GM19438 (cell line): ENCODE results near the gene SLC24A3.

Source experiments
- ATAC-seq: cut with Tn5 transposase; IDR thresholded peaks from one replicate; pipeline ENCODE4 v1.9.1; 2021; ENCODE audit warnings: low read depth; ENCODE audit not compliant: unreplicated experiment

The SLC24A3 gene

GRCh38 chr20:19449051-19449450 is 236.6 kb downstream of the SLC24A3 start:
- ATAC-seq, result no peak

- no peak for ATAC-seq
These were observed 238.9 kb downstream of the SLC24A3 start for GRCh38 chr20:19451231-19451922.

- ATAC-seq, result no peak
These were observed 239.5 kb downstream of the SLC24A3 start for GRCh38 chr20:19451923-19452295.

GRCh38 chr20:19453410-19453809 is 241.0 kb downstream of the SLC24A3 start:
- ATAC-seq, result no peak

GRCh38 chr20:19453862-19454261 is 241.4 kb downstream of the SLC24A3 start:
- ATAC-seq, result no peak

- ATAC-seq, result no peak
These were observed 244.4 kb downstream of the SLC24A3 start for GRCh38 chr20:19456595-19457395.

GRCh38 chr20:19457611-19458010 is 245.2 kb downstream of the SLC24A3 start:
- ATAC-seq, result no peak

- ATAC-seq, result no peak
These were observed 247.9 kb downstream of the SLC24A3 start for GRCh38 chr20:19460386-19460785.

GRCh38 chr20:19462491-19462890 is 250.0 kb downstream of the SLC24A3 start:
- ATAC-seq, result no peak

GRCh38 chr20:19463597-19463996 is 251.2 kb downstream of the SLC24A3 start:
- no peak for ATAC-seq

GRCh38 chr20:19465536-19465935 is 253.1 kb downstream of the SLC24A3 start:
- ATAC-seq, result no peak

- no peak for ATAC-seq
These were observed 253.9 kb downstream of the SLC24A3 start for GRCh38 chr20:19466206-19466928.

- ATAC-seq, result no peak
These were observed 260.9 kb downstream of the SLC24A3 start for GRCh38 chr20:19473216-19473921.

GRCh38 chr20:19473922-19474286 is 261.5 kb downstream of the SLC24A3 start:
- ATAC-seq, result no peak

- ATAC-seq, result no peak
These were observed 266.0 kb downstream of the SLC24A3 start for GRCh38 chr20:19478320-19478895.

- ATAC-seq, result no peak
These were observed 270.3 kb downstream of the SLC24A3 start for GRCh38 chr20:19482726-19483125.

GRCh38 chr20:19483309-19483708 is 270.9 kb downstream of the SLC24A3 start:
- ATAC-seq, result no peak

GRCh38 chr20:19486446-19486845 is 274.0 kb downstream of the SLC24A3 start:
- ATAC-seq, result no peak

GRCh38 chr20:19487420-19487819 is 275.0 kb downstream of the SLC24A3 start:
- ATAC-seq, result no peak

- ATAC-seq, result no peak
These were observed 278.8 kb downstream of the SLC24A3 start for GRCh38 chr20:19491241-19491640.
